Stimulated activated CD4-positive, alpha-beta T cell treated with anti-CD3 and anti-CD28 coated beads, Interleukin-4, amount 100 ng/mL, for 4 hours (primary cell): ENCODE measurements around the gene HDGFL1.

ENCODE experiments used
- DNase-seq, 2 experiments: peaks; one replicate each; pipeline ENCODE4 v3.0.0-alpha.2; 2020

HDGFL1 gene

GRCh38 chr6:22593895-22594294 lies 24.5 kb downstream of the HDGFL1 start:
- DNase-seq, result no peak

GRCh38 chr6:22596011-22596410 lies 26.6 kb downstream of the HDGFL1 start:
- no peak for DNase-seq

- no peak for DNase-seq
Observed at GRCh38 chr6:22598339-22598738, 29.0 kb downstream of the HDGFL1 start.

- DNase-seq, result no peak
Observed at GRCh38 chr6:22600059-22600458, 30.7 kb downstream of the HDGFL1 start.

GRCh38 chr6:22601984-22602383 lies 32.6 kb downstream of the HDGFL1 start:
- DNase-seq, result no peak

- DNase-seq, result no peak
Observed at GRCh38 chr6:22605736-22606135, 36.4 kb downstream of the HDGFL1 start.

GRCh38 chr6:22610127-22610526 lies 40.8 kb downstream of the HDGFL1 start:
- no peak for DNase-seq

GRCh38 chr6:22612236-22612635 lies 42.9 kb downstream of the HDGFL1 start:
- DNase-seq, result no peak

- DNase-seq, result no peak
Observed at GRCh38 chr6:22613051-22613450, 43.7 kb downstream of the HDGFL1 start.

- DNase-seq, result no peak
Observed at GRCh38 chr6:22613695-22614094, 44.3 kb downstream of the HDGFL1 start.

GRCh38 chr6:22614547-22614946 lies 45.2 kb downstream of the HDGFL1 start:
- no peak for DNase-seq

- DNase-seq, result no peak
Observed at GRCh38 chr6:22621028-22621427, 51.7 kb downstream of the HDGFL1 start.
